Mammary epithelial cell (primary cell): ENCODE data around the gene CRACDL.

Experiments used
- EZH2 ChIP-seq: IDR thresholded peaks from 2 replicates; pipeline ENCODE4 v1.6.1; 2012; ENCODE audit warnings: low read length, inconsistent platforms, borderline replicate concordance
- TF ChIP-seq, protein P1 (sequence below), 2 donors: IDR thresholded peaks in 1 of 2; conservative IDR thresholded peaks in 1 of 2; 2 replicates each; pipeline ENCODE4 v1.5.1; 2011 to 2012; ENCODE audit warnings: inconsistent platforms in 2 of 2, low read length in 2 of 2, mild to moderate bottlenecking in 2 of 2, control low read depth in 1 of 2, low read depth in 1 of 2; ENCODE audit not compliant: insufficient read depth in 1 of 2; ENCODE audit errors: extremely low read depth in 1 of 2

DNA sequence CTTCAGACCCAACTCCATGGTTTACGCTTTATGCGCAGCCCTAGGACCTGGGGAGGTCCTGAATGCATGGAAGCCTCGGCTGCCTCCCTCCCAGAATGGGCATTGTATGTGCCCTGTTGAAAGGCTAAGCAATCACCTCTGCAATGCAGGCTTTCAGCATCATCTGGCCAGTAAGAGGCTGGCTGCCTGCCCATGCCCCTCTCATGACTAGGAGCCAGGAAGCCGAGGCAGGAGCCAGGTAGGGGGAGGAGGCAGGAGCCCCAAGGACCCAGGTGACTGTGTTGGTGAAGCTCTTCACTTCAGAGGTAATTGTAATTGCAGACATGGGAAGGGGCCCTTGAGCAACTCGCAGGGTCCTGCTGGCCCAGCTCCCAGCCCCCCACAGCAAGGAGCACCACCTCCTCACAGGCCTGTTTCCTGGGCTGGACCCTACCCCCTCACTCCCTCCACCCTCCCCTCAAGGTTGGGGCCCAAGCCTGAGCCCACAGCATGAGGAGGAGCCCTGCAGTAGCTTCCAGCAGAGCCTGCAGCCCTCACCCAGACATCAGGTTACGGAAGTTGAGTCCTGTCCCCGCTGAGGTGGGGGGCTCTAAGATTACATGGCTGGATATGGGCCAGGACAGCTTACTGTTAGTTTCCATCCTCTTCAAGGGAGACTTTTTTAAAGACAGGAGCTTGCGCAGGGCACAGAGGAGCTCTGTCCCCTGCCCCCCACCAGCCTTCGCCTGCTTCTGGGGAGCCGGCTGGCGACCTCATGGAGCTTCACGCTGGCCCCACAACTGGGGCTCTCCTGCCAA lies 21.9 kb downstream of the CRACDL start:
- TF ChIP-seq, protein P1, sequence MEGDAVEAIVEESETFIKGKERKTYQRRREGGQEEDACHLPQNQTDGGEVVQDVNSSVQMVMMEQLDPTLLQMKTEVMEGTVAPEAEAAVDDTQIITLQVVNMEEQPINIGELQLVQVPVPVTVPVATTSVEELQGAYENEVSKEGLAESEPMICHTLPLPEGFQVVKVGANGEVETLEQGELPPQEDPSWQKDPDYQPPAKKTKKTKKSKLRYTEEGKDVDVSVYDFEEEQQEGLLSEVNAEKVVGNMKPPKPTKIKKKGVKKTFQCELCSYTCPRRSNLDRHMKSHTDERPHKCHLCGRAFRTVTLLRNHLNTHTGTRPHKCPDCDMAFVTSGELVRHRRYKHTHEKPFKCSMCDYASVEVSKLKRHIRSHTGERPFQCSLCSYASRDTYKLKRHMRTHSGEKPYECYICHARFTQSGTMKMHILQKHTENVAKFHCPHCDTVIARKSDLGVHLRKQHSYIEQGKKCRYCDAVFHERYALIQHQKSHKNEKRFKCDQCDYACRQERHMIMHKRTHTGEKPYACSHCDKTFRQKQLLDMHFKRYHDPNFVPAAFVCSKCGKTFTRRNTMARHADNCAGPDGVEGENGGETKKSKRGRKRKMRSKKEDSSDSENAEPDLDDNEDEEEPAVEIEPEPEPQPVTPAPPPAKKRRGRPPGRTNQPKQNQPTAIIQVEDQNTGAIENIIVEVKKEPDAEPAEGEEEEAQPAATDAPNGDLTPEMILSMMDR (conservative IDR thresholded peaks at IDR 0.05 in 1 of 2, IDR thresholded peaks at IDR 0.05 in 1 of 2; ENCODE audit: extremely low read depth in 1 of 2, insufficient read depth in 1 of 2, low read depth in 1 of 2, low read length in 2 of 2): no peak
- no peak for TF ChIP-seq EZH2
